Activated CD4-positive, alpha-beta memory T cell treated with anti-CD3 and anti-CD28 coated beads, Interleukin-2, amount 10 ng/mL, durations not matched to agents 7 days and 5 days (primary cell): ENCODE results near the gene GPC6. TPM values are rescaled to one million over a fixed set of nuclear protein-coding genes. Genes with fewer than 3 reads are reported as not detected.

Experiments
- CTCF ChIA-PET: fragments of 350-600 bp; sonication (Branson Sonifier 250); formaldehyde crosslinking; loops from one replicate; lab custom pipeline; 2021; ENCODE audit warnings: antibody characterized with exemption, inconsistent platforms; lab: Charles Lee
- POLR2A ChIA-PET: fragments of 350-600 bp; sonication (Branson Sonifier 250); formaldehyde crosslinking; loops from one replicate; lab custom pipeline; 2021; ENCODE audit warnings: antibody characterized with exemption; lab: Charles Lee
- DNase-seq: peaks from one replicate; pipeline ENCODE4 v3.0.0-alpha.2; 2020
- H3K27ac Mint-ChIP-seq: one replicate; pipeline ENCODE4 v1.8.0; 2021; ENCODE audit warnings: mild to moderate bottlenecking, mixed read lengths
- H3K27me3 Mint-ChIP-seq: one replicate; pipeline ENCODE4 v1.8.0; 2021; ENCODE audit warnings: mixed read lengths
- H3K36me3 Mint-ChIP-seq: one replicate; pipeline ENCODE4 v1.8.0; 2021; ENCODE audit warnings: low read depth, mixed read lengths
- H3K4me1 Mint-ChIP-seq: one replicate; pipeline ENCODE4 v1.8.0; 2021; ENCODE audit warnings: mixed read lengths
- H3K4me3 Mint-ChIP-seq: one replicate; pipeline ENCODE4 v1.8.0; 2021; ENCODE audit warnings: mild to moderate bottlenecking, mixed read lengths
- H3K9me3 Mint-ChIP-seq: one replicate; pipeline ENCODE4 v1.8.0; 2021; ENCODE audit warnings: mixed read lengths
- total RNA-seq, 2 experiments: library from RNA; stranded (reverse); gene quantifications; one replicate each; pipeline ENCODE4 v1.2.3, GENCODE V29; 2021

The GPC6 gene
- total RNA-seq, 2 experiments from 2014 or later: not detected

DNA sequence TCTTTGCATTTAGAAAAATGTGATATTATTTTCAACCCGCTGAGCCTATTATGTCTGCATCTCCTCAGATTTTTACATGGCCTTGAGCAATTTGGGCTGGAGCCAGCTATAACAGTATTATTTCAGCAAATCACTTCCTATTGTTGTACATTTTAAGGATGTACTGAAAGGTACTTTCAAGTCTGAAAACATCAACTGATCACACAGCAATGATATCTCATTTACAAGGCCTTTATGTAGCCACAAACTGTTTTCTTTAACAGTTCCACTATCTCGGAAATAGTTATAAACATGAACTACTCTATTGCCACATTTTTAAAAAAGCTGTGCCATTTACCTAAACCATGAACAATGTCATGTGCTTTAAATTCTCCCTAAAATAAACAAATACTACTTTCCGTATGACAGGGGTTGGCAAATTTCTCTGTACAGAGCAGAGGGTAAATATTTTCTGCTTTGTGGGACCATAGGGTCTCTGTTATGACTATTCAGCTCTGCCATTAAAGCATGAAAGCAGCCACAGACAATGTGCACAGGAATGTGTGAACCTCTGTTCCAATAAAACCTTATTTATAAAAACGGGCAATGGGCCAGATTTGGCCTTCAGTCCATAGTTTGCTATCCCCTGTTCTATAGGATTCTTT is 560.4 kb downstream of the GPC6 start:
- CTCF ChIA-PET: no interaction called here
- POLR2A ChIA-PET: no interaction called here
- Mint-ChIP-seq H3K9me3 (no peaks in the 10 kb centered on the region), H3K36me3 (no peaks in the 10 kb centered on the region), H3K27ac (no peak overlapping the region), H3K4me3 (no peak overlapping the region), H3K4me1 (no peaks in the 10 kb centered on the region), H3K27me3 (peaks cover 8% of the 10 kb centered on the region)
- DNase-seq: no peak

DNA sequence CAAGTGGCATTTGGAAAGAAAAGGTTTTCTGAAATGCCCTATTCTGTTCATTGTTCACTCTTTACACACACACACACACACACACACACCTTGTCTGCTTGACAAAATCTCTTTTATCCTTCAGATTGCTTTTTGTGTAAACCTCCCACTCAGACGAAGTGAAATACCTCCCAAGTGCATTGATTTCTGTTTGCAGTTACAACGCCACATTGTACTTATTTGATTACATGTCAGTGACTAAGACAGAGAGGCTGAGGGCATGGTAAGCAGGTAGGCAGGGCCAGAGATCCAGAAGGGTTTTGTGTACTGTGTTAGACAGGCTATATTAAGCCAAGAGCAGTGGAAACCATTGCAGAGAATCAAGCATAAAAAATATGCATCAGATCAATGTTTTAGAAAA is 561.8 kb downstream of the GPC6 start:
- ChIA-PET POLR2A (no interaction called here), CTCF (no interaction called here)
- DNase-seq: no peak
- H3K36me3 Mint-ChIP-seq: no peaks in the 10 kb centered on the region
- H3K27ac Mint-ChIP-seq: no peak overlapping the region
- peaks cover 20% of the 10 kb centered on the region for H3K27me3 Mint-ChIP-seq
- no peak overlapping the region for H3K4me3 Mint-ChIP-seq
- no peaks in the 10 kb centered on the region for H3K4me1 Mint-ChIP-seq
- H3K9me3 Mint-ChIP-seq: no peaks in the 10 kb centered on the region

DNA sequence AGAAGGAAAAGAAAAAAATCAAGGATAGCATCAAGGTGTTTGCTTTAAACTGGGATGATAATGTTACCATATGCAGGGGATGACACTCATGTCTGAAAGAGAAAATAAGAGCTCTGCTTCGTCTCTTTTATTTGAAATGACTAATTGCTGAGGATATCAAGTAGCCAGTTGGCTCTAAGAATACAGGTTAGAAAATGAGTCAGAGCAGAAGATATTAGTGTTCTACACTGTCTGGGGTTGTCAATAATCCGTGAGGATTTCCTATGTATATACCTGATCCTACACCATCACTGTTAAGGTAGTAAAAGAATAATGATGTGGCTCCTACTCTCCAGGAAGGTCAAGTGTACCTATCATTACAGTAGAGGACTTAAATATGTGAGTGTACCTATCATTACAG is 562.5 kb downstream of the GPC6 start:
- no peak for DNase-seq
- Mint-ChIP-seq H3K4me1 (peaks cover 4% of the 10 kb centered on the region), H3K4me3 (no peak overlapping the region), H3K27me3 (peaks cover 22% of the 10 kb centered on the region), H3K27ac (no peak overlapping the region), H3K36me3 (no peaks in the 10 kb centered on the region), H3K9me3 (no peaks in the 10 kb centered on the region)
- POLR2A ChIA-PET: no interaction called here
- CTCF ChIA-PET: no interaction called here

DNA sequence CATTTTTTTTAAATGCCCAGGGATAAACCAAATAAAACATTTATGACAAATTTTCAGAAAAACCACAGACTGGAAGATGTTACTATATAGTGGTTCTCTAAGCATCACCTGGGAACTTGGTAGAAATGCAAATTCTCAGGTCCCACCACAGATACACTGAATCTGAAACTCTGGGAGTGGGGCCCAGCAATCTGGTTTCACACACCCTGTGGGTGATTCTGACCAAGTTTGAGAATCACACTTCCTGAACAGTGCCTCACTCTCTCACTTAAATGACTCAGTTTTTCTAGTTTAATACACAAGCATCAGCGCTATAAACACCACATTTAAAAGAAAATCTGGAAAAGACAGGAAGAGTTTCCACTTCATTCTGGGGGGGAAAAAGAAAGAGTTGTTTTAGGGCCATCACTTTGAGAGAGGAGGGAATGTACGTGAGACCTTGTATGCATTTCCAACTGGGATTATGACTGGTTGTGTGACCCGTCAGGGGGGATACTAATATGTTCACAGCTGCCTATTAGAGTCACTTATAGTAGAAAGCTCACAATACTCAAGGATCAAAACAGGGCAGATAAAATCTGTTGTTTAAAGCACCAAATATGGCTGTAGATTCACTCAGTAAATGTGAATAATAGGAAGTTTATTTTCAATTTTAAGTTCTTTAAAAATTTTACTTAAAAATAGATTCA is 567.7 kb downstream of the GPC6 start:
- H3K4me3 Mint-ChIP-seq: no peak overlapping the region
- H3K36me3 Mint-ChIP-seq: no peaks in the 10 kb centered on the region
- H3K27me3 Mint-ChIP-seq: peaks cover 44% of the 10 kb centered on the region
- H3K9me3 Mint-ChIP-seq: no peaks in the 10 kb centered on the region
- H3K4me1 Mint-ChIP-seq: peaks cover 13% of the 10 kb centered on the region
- ChIA-PET POLR2A (no interaction called here), CTCF (no interaction called here)
- DNase-seq: peak; percentile 43
- H3K27ac Mint-ChIP-seq: no peak overlapping the region

DNA sequence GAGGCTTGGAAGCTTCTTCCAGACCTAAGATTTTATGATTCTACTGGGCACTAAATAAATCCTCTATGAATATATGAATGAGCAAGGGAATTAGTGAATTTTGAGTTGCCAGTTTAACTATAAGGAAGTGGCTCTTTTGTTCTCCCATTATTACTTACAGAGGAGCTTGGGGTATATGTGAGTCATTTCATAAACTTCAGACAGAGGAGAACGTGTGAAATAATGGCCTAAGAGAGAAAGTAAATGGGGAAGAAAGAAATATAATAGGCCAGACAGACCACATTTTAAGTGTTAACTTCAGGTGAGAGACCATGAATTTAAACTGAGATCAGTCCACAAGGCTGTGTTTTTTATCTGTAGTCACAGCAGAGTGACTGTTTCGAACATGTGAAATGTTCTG is 570.9 kb downstream of the GPC6 start:
- no peak for DNase-seq
- Mint-ChIP-seq H3K9me3 (no peaks in the 10 kb centered on the region), H3K27ac (no peak overlapping the region), H3K27me3 (peaks cover 40% of the 10 kb centered on the region), H3K4me3 (no peak overlapping the region), H3K36me3 (no peaks in the 10 kb centered on the region), H3K4me1 (peaks cover 13% of the 10 kb centered on the region)
- ChIA-PET POLR2A (no interaction called here), CTCF (no interaction called here)

DNA sequence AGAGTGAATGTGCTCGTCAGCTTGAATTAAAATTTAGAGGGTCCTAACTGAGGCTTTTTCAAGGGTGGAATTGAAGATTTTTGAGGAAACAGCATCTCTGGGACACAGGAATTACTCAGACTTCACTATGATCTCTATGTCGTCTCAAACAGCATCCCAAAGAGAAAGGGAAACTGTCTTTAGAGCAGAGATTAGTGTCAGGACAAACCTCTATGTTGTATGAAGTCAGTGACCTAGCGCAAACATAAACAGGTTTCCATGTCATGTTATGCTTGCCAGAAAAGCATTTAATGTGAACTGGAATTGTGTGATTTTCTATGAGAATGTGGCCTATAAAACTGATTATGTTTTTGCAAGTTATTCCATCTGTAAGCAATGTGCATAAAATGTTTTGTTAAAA is 573.7 kb downstream of the GPC6 start:
- Mint-ChIP-seq H3K27me3 (peaks cover 26% of the 10 kb centered on the region), H3K36me3 (no peaks in the 10 kb centered on the region), H3K27ac (no peak overlapping the region), H3K4me1 (peaks cover under 1% of the 10 kb centered on the region), H3K4me3 (no peak overlapping the region), H3K9me3 (no peaks in the 10 kb centered on the region)
- no peak for DNase-seq
- POLR2A ChIA-PET: no interaction called here
- CTCF ChIA-PET: no interaction called here

DNA sequence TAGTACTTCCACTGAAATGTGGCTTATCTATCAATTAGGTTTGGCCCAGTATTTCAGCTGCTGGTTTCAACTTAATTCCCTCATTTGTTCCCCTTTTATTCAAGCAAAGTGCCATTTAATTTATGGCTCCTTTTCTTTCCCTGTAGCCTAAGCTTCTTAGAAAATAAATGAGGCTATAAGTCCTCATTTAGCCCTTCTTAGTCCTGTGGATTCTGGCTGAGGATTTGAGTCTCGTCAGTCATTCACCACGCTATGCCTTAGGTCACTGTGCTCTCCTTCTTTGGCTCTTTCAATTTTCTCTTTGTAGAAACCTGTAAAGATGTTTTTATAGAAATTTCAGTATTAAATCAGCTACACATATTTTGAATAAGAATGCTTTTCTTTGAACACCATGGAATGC is 579.1 kb downstream of the GPC6 start:
- CTCF ChIA-PET: no interaction called here
- Mint-ChIP-seq H3K4me3 (no peak overlapping the region), H3K27ac (no peak overlapping the region), H3K36me3 (no peaks in the 10 kb centered on the region), H3K4me1 (no peaks in the 10 kb centered on the region), H3K27me3 (peaks cover 5% of the 10 kb centered on the region), H3K9me3 (no peaks in the 10 kb centered on the region)
- DNase-seq: no peak
- POLR2A ChIA-PET: no interaction called here

DNA sequence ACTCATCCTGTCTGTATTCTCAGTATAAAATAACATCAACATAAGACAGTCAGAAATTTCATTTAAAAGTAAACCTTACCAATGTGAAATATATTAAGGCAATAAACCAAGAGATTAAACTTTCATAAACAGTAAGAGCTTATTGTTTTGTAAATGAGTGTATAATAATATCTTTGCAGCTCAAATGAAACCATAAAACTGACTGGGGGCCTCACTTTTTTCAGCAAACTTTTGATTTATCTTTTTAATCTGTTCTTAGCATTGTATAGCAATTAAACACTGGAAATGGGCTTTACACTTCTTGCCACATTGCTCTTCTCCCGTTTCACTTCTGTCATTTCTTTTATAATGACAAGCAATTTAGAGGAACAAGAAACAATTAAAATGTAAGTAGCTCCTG is 580.3 kb downstream of the GPC6 start:
- H3K27me3 Mint-ChIP-seq: peaks cover 2% of the 10 kb centered on the region
- ChIA-PET CTCF (interaction anchor here (0.6 kb wide), 1 partner anchor 1891 kb away, joined by 5 read pairs; no protein-coding TSS in a partner anchor), POLR2A (no interaction called here)
- H3K9me3 Mint-ChIP-seq: no peaks in the 10 kb centered on the region
- H3K4me1 Mint-ChIP-seq: no peaks in the 10 kb centered on the region
- no peak for DNase-seq
- H3K4me3 Mint-ChIP-seq: no peak overlapping the region
- no peak overlapping the region for H3K27ac Mint-ChIP-seq
- no peaks in the 10 kb centered on the region for H3K36me3 Mint-ChIP-seq

DNA sequence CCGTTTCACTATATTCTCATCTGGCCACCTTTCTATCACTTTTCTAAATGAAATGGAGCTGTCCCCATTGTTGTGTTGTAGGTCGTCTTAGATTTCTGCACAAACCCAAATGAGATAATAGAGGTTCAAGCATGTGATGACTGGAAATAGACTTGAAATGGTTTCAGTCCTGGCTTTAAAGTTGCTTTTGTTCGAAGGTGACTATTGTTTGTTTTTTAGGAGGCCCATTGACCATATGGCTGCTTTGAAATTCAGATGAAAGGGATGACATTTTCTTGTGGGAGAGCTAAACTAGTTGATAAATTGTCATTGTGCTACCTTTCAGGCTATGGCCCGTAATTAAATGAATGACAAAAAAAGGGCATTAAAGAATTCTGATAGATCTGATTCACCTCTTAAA is 583.7 kb downstream of the GPC6 start:
- Mint-ChIP-seq H3K4me3 (no peak overlapping the region), H3K9me3 (no peaks in the 10 kb centered on the region), H3K36me3 (no peaks in the 10 kb centered on the region), H3K27me3 (peaks cover 6% of the 10 kb centered on the region), H3K4me1 (no peaks in the 10 kb centered on the region), H3K27ac (no peak overlapping the region)
- ChIA-PET CTCF (no interaction called here), POLR2A (no interaction called here)
- DNase-seq: no peak

DNA sequence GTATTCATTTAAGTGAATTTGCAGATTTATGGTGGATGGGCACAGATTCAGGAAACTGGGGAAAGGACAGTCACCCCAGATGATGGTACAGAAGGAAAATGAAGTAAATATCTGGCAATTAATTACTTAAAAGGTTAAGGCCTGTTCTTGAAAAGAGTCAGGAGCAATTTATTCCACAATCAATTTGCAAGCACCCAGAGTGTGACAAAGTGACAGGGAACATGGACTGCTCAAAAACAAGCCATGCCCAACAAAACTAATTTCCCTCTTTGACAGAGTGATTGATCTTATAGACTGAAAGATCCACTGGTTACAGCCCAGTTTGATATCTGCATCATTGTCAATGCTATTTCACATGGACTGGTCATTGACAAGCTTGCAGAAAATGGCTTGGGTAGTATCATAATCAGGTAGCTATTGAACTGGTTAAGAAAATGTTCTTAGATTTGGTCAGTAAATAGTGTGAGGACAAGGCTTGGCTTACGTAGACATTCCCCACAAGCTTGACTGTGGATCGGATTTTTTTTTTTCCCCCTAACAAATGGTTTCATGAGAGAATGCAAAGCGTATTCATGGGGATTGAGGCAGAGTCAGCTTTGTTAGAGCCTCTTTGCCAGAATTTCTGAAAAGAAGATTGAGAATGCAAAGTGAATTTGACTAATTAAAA is 584.6 kb downstream of the GPC6 start:
- no peaks in the 10 kb centered on the region for H3K9me3 Mint-ChIP-seq
- CTCF ChIA-PET: no interaction called here

DNA sequence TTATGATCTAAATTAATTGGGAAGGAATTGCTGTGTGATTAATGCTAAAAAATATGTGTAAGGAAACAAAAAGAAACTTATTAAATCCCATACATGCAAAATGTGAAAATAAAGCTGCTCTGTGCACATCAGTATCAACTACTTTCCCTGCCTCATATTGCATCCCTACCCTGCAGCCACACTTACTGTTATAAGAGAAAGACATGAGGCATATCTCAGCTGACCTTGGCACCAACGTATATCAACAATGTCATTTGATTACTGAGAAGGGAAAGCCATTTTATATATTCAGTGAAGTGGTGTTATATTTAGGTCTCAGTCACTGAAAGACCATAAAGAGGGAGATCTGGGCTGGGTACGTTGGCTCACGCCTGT is 585.1 kb downstream of the GPC6 start:
- H3K27ac Mint-ChIP-seq: no peak overlapping the region
- no peaks in the 10 kb centered on the region for H3K4me1 Mint-ChIP-seq
- H3K4me3 Mint-ChIP-seq: no peak overlapping the region
- no peaks in the 10 kb centered on the region for H3K9me3 Mint-ChIP-seq
- no peaks in the 10 kb centered on the region for H3K36me3 Mint-ChIP-seq
- DNase-seq: no peak
- peaks cover 6% of the 10 kb centered on the region for H3K27me3 Mint-ChIP-seq
- POLR2A ChIA-PET: no interaction called here
- CTCF ChIA-PET: no interaction called here

More for the DNA sequence above, 584.6 kb downstream of the GPC6 start:
- no peak overlapping the region for H3K27ac Mint-ChIP-seq
- no peak for DNase-seq
- POLR2A ChIA-PET: no interaction called here
- H3K27me3 Mint-ChIP-seq: peaks cover 6% of the 10 kb centered on the region
- H3K4me1 Mint-ChIP-seq: no peaks in the 10 kb centered on the region
- no peak overlapping the region for H3K4me3 Mint-ChIP-seq
- no peaks in the 10 kb centered on the region for H3K36me3 Mint-ChIP-seq

DNA sequence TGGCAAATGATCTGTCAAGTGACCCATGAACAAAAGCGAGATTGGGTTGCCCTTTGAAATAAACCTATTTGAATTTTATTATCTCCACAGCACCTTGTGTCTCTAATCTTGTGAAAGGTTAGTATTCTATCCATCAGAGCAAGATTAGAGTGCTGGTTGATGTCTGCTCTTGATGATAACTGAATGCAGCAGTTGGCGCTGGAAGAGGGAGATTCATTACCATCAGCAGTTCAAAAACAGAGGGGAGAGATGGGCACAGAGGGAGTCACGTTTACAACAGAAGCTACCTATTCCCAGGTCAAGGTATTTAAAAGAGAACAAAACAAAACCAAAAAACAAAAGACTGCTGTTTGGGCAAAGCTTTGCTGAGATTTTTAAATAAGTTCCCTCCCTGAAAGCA is 588.1 kb downstream of the GPC6 start:
- Mint-ChIP-seq H3K4me3 (no peak overlapping the region), H3K36me3 (no peaks in the 10 kb centered on the region), H3K4me1 (no peaks in the 10 kb centered on the region), H3K27ac (no peak overlapping the region), H3K27me3 (peaks cover 4% of the 10 kb centered on the region), H3K9me3 (no peaks in the 10 kb centered on the region)
- ChIA-PET CTCF (no interaction called here), POLR2A (no interaction called here)
- DNase-seq: no peak

DNA sequence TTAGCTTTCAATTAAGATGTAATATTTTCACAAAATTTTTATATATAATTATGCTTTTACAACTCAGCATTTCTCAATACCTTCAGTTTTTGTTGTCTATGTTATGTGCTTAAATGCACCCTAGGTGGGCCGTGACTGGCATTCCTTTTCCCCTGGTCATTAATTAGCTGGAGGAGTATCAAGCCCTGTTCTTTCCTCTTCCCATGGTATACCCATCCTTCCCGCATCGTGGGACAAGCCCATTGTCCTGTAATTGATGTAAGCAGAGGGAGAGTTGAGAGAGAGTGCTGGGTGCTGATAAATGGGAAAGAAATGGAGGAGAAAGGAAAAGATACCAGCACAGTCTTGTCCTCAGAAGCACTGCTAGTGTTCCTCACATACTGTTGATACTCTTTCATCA is 591.7 kb downstream of the GPC6 start:
- Mint-ChIP-seq H3K27me3 (peaks cover 4% of the 10 kb centered on the region), H3K36me3 (no peaks in the 10 kb centered on the region), H3K4me3 (no peak overlapping the region), H3K4me1 (no peaks in the 10 kb centered on the region), H3K9me3 (no peaks in the 10 kb centered on the region), H3K27ac (no peak overlapping the region)
- DNase-seq: no peak
- POLR2A ChIA-PET: no interaction called here
- CTCF ChIA-PET: no interaction called here
